NCI-H2029 treated with DMSO at 0.1 percent for 48 hours (cell line): ENCODE measurements around the gene COL5A1.
A peak's percentile ranks its signal among the peaks of the same experiment; 100 is the strongest.
"Not testable (repeated sequence)": the region's sequence is repeated elsewhere in the genome, so short reads cannot be mapped to it uniquely, and the experiment has no call there.

ENCODE experiments used
- DNase-seq: peaks from one replicate; lab custom pipeline; 2025; lab: John Stamatoyannopoulos, UW

Gene COL5A1

DNA sequence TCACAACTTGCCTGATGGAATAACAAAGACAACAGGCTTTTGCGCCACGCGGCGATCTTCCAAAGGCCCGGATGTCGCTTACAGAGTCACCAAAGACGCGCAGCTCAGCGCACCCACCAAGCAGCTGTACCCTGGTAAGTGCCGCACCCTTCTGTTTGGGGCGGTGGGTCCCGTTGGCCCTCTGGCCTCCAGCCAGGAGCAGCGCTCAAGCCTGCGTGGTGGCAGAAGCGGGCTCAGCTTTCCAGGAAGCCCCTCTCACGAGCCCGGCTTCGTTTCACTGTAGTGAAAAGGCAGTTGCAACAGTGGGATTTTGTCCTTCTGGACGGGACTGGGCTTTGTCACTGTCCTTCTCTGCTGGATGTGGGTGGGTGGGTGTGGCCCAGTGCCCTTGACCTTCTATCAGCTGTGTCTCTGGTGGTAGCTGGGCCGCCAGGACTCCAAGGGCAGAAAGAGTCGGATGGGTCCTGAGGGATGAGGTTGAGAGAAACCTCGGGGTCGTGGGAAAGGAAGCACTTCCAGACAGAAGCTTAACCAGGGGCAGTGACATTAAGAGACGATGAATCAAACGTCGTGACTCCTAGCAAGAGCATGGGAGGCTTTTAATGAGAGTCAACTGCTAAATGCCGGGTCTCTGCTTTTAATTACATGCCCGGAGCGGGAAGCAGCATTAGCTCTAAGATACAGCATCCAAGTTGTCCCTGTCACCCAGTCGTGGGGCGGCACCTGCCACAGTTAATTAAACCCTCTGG lies 49.5 kb downstream of the COL5A1 start:
- DNase-seq, result no peak

DNA sequence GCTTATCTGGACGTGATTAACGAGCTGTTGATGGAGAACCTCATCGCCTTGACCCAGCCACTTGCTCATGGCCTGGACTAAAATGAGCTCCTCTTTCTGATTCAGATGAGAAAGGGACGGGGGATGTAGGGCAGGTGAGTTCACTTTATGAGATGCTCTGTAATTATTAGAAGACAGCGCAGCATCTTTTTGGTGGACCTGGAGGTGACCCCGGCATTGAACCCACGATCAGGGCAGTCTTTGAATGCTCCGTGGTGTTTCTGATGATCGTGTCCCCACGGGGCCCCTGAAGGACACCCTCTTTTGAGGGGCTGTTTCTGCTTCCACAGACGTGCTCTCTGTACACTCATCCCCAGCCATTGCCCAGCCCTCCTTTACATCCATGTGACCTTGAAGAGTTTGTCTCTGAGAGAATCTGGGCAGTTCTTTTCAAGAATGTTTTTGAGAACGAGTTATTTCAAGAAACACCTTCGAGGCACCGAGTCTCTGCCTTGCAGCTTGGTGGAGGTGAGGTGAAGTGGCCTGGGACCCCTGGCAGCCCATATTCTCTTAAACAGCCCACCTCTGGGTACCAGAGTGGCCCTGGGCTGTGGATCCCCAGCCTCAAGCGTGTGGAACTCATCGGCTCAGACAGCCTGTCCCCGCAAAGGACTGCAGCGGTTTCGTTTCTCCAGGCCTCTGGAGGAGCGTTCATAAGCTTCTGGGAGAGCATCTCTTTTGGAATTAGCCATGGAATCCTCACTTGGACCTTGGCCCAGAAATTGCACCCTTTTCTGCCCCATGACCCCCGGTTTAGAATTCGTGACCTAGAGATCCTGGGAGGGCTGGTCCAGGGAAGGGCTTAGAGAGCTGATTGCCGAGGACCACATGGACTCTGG lies 50.3 kb downstream of the COL5A1 start:
- DNase-seq, result no peak

DNA sequence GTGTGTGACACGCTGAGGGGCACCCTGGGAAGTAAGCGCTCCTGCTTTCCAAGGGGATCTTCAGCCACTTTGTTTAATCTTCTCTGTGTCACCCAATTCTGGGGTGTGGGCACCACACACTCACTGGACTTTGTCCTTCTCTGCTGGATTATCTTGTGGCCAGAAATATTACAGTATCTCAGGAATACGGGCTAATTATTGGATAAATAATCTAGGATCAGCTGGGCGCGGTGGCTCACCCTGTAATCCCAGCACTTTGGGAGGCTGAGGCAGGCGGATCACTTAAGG lies 50.9 kb downstream of the COL5A1 start:
- no peak for DNase-seq

DNA sequence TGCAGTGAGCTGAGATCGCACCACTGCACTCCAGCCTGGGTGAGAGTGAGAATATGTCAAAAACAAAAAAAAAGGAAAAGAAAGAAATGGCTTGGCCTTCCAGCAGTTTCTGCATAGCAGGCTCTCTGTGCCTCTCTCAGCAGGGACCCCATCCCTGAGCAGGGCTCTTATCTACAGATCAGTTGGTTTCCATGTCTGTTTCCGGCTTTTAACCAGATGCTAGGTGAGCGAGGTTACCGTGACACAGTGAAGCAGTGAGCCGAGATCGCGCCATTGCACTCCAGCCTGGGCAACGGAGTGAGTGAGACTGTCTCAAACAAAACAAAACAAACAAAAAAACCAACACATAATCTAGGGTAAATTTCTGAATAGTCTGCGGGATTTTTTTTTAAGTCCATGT lies 51.4 kb downstream of the COL5A1 start:
- DNase-seq, result no peak

DNA sequence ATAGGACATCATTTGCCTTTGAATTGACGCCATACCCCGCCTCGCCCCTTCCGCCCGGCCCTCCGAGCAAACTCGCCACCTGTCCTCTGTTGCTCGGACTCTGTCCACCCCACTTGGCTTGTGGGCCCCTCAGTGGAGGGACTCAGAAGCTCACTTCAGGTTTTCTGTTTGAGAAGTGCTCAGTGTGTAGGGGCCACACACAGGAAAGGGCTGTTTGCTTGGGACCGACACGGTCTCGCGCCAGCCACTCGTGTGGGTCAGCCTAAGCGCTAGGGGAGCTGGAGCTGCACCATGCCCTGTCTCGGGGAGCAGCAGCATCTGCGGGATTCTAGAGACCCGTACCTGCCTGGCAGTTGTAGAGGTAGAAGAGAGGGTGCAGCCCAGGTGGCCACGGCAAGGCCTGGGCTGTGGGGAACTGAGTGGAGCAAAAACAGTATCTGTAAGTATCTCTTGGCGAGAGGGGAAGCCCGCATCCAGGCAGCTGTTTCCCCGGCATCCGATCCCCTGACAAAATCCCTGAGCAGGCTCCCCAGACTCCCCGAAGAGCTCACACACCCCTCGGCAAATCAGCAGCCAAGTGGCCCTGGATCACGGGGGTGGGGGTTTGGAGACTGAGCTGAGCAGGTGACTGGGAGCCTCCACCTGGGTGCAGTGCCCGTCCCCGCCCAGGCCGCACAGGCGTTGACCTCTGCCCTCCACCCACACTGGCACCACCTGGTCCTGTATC lies 52.2 kb downstream of the COL5A1 start:
- no peak for DNase-seq

DNA sequence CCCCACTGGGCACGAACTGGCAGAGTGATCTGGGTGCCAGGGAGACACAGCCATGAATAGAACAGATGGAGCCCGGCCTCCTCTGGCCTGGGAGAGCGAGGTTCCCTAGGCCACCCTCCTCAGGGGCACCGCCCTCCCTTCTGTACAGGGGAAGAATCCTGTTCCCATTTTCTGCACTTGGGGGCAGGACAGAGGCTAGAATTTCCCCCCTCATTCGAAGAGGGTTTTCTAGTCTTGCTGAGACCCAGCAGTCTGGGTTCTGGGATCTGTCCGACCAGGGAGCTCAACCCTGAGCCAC lies 52.7 kb downstream of the COL5A1 start:
- DNase-seq, result no peak

DNA sequence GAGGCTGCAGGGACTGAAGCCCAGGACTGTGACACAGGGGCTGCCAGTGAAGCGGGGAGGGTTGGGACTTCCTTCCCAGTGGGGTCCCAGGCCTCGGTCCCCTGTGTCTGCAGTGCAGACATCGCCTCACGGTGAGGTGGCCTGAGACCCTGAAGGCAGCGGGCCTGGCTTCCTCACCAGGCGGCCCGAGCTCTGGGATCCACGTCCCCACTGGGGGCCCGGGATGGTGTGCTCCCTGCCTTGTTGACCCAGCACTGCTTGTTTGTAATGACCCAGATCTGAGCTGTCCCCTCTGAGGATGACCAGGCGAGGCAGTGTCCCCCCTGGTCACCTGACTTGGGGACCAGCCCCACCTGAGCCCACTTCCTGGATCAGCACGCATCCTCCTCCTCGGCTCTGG lies 53.1 kb downstream of the COL5A1 start:
- DNase-seq, result no peak

DNA sequence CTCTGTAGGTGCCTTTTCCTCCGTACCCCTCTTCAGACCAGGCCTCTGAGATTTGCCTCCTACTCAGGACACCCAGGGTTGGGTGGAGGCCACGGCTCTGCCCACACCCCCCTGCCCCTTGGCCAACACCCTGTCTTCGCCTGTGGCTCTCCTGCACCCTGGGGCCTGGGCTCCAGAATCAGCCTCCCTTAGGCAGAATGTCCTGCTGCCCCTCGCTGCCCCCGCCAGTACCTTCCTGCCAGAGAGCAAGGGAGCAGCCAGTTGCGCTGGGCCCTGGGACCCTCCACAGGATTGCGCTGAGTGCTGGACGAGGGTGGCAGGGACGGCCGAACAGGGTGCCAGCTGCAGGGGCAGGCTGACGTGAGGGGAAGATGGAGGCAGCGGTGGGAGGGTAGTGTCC lies 53.5 kb downstream of the COL5A1 start:
- DNase-seq, result no peak

DNA sequence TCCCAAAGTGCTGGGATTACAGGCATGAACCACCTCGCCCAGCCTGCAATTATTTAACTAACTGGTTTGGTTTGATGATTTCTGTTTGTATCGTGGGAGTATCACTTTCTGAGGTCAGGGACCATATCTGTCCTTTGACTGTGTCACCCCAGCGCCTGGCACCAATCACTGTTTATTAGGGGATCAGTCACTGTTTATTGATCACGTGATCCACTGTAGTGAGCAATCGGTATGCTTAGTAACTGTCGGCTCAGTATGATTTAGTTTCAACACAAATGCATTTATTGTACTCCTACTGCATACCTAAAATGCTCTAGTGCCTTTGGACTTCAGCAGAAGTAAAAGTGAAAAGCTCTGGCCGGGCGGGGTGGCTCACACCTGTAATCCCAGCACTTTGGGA lies 54.8 kb downstream of the COL5A1 start:
- no peak for DNase-seq

DNA sequence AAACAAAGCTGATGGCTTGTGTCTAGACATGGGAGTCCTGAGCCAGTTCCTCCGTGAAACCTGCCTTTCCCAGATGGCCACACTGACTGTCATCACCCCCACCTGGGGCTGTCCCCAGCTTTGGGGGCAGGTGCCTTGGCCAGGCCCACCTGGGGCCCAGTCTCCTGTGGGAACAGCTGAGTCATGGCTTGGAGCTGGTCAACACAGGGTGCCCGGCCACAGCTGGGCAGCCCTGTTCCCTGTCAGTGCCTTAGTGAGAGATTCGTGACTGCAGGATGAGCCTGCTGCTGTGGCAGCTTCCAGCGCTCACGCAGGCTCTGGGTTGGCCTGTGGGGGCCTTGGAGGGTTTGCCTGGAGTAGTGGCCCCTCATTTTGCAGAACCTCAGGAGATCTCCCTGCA lies 56.5 kb downstream of the COL5A1 start:
- DNase-seq, result no peak

DNA sequence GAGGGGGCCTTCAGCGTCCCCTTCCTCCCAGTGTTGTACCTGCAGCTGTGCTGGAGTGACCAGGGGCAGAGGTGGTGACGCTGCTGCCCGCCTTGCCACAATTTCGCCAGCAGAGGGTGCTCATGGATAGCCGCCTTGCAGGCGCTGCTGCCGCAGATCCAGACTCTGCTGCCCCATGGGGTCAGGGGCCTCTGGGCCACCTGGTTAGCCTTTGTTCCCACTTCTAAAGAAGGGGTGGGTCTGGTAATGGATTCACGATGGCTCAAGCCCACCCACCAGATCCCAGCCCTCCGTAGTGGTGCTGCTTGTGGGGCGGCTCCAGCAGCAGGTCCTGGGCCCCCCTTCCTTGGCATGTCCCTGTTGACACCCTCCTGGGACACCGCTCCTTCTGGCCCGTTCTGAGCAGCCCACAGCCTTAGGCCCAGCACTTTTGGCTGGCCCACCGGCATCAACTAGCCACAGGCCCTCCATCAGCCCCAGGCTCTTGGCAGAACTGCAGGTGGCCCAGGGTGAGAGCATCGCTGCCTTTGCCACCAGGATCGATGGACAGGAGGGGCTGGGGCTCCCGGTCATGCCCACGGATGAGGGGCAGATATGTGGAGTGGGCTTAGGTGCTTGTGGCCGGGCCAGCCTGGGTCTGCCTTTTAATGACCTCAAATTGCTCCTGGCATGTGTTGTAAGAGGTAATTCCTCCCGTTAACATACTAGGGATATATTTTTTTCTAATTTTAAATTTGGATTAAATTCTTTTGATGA lies 57.2 kb downstream of the COL5A1 start:
- peak; percentile 9 for DNase-seq

DNA sequence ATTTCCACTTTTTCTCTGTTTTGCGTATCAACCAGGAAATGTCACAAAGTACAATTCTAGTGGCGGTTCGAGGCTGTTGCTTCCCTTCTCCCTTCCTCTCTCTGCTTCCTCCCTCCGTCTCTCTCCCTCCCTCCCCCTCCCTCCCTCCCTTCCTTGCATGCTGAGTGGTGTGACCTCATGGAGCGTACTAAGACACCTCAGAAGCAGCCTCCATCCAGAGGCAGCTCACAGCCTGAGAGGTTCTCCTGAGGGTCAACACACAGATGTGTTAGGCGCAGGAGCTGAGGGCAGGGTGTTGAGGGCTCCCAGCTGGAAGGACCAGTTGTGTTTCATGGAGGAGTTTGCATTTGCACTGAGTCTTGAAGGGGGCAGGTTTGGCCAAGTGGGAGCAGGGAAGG lies 57.7 kb downstream of the COL5A1 start:
- DNase-seq, result no peak

DNA sequence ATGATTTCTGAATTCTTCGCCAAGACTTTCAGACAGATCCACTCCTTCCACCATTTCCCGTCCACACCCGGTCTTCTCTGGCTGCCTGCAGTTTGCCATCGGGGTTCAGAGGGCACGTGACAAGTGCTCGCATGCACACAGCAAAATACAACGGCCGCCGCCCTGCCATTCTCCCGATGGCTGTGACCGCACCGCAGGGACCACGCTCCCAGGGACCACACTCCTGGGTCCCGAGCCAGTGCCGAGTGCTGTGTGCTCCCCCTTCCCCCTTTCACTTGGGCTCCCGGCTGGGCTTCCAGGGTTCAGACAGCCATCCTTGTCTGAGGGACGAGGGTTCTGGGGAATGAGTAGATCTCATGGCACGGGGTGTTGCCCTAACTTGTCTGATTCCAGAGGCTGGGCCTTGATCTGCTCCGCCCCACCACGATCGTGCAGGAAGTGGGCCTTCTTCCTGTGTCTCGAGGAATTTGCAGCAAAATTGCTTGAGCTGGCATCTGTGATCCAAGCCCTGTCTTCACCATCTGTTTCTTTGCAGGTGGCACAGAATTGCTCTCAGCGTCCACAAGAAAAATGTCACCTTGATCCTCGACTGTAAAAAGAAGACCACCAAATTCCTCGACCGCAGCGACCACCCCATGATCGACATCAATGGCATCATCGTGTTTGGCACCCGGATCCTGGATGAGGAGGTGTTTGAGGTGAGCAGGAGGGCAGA lies 59.2 kb downstream of the COL5A1 start:
- DNase-seq, result no peak

DNA sequence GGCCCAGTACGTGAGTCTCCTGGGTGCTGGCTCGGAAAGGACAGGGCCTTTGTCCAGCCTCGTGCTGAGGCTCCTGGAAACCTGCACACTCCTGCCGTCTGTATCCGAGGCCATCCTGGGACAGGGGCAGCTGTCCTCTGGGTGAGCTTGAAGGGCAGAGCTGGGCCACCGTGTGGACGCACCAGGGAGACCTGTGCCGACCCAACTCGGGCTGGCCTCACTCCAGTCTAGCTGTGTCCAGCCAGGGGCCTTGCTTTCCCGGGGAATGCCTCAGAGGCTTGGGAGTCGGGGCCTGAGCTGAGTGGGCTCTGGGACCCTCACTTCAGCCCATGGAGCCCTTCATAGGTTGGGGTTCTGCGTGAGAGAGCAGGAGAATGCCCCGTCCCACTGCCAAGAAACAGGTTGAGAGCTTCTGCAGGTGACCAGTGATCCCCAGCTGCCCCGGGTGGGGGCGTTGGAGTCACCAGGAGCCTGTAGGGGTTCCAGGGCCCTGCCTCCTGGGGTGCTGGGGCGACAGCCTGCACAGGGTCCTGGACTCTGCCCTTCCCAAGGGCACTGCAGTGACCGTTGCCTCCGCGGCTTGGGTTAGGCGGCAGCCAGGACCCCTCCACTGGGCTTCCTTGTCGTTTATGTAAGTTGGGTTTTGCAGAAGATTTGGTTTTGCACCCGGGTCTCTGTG lies 60.1 kb downstream of the COL5A1 start:
- DNase-seq, result no peak

DNA sequence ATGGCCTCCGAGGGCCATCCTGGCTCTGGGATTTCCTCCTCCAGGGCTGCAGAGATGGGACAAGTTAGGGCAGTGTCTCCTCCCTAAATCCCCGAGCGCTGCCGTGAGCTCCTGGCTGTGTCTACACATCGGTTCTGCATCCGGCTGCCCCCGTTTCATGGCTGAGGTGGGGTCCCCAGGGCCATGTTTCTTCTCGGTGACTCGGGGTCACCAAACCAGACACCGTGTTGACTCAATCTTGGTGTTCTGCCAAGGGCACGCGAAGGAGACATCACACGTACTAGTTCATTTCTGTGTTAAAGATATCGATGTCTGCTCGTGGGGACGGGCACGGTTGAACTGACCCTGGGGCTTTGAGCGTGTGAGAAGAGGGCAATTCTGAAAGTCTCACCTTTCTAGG lies 60.7 kb downstream of the COL5A1 start:
- DNase-seq, result no peak

DNA sequence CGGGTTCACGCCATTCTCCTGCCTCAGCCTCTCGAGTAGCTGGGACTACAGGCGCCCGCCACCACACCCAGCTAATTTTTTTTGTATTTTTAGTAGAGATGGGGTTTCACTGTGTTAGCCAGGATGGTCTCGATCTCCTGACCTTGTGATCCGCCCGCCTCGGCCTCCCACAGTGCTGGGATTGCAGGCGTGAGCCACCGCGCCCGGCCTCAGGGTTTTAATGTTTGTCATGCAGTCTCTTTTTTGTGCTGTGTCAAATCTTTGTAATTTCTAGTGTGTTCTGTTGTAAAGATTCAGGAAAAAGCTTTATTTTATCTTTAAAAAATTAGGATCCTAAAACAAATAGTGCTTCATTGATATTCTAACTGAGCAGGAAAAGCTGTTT lies 62.1 kb downstream of the COL5A1 start:
- not testable (repeated sequence) for DNase-seq

DNA sequence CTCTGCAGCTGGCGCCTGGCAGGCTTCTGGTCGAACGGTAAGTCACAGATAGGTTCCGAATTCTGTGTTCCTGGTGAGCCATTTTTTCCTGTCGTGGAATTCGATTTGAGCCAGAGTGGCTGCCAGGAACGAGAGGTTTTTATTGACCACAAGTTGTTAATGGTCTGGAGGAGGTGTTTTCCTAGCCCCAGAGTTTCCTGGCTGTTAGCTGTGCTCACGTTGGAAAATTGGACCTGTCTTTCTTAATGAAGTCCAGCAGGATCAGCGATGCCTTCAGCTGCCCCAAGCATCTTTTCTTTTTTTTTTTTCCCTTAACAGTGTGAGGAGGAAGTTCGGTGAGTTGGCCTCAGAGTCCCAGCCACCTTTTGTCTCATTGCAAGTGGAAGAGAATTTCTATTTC lies 62.9 kb downstream of the COL5A1 start:
- no peak for DNase-seq

DNA sequence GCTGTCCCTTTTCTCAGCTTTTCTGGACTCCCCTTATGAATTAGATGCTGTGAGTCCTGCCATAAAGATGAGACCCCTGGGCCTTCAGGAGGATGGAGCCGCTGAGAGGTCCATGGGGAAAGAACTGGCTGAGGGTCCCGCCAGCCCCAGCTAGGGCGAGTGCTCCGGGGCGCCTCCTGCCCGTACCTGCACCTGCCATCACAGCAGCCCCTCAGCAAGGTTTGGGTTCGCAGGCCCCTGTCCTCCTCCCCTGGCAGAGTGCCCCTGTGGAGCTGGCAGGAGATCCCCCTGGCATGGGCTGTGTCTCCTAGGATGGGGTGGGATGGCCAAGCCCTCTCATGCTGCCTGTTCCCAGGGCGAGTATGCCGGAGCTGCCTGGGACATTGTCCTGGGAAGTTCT lies 64.2 kb downstream of the COL5A1 start:
- no peak for DNase-seq

DNA sequence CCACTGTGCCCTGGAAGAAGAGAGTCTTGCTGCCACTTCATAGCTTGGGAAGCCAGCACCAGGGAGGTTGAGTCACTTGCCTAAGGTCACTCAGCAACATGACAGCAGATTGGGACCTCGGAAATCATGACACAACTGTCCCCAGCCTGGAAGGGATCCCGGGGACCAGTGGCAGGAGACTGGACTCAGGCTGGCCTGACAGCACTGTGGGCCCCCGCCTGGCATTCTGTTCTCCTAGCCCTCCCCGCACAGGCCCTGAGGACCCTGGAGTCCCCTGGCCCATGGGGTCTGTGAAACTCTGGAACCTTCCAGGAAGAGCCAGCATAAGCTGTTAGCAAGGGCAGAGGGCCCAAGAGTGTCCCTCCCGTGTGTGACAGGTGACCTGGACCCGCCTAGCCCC lies 64.9 kb downstream of the COL5A1 start:
- no peak for DNase-seq

DNA sequence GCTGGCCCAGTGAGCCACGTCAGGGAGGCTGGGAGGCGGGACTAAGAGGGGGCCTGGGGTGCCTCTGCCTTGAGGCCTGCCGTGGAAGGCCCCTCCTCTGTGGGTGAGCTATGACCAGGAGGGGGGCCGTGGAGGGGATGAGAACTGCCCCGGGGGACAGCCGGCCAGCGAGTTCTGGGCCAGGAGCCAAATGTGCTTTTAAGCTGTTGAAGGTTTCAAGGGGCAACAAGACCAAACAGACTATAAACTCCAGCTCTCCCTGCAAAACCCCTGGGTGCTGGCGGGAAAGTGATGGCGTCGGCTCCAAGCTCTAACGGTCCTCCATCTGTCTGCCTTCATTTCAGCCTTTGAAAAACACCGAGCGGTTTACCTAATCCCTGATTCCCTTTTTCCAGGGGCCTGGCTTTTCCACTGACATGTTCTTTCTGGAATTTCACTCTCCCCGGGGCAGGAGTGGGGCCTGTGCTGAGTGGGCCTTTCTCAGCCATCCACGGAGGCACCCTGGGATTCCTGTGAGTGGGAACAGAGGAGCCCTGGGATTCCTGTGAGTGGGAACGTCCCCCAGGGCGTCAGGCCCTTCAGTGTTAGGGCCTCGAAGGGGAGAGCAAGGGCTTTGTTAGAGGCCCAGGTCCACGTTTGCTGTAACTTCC lies 65.6 kb downstream of the COL5A1 start:
- DNase-seq, result no peak
